Mesothelial cell of epicardium (in vitro differentiated cells): ENCODE data around the gene CDH13. TPM values are rescaled to one million over a fixed set of nuclear protein-coding genes. Genes with fewer than 3 reads are reported as not detected.

Experiments used
- DNase-seq, 2 experiments: peaks; one replicate each; pipeline ENCODE4 v3.0.0; 2021; ENCODE audit warnings: low spot score in 2 of 2; ENCODE audit not compliant: unreplicated experiment in 2 of 2
- H3K27ac Mint-ChIP-seq: 2 replicates; pipeline ENCODE4 v1.8.0; 2021; ENCODE audit warnings: mixed read lengths
- H3K27me3 Mint-ChIP-seq: 2 replicates; pipeline ENCODE4 v1.8.0; 2021; ENCODE audit warnings: low read depth, mixed read lengths
- H3K36me3 Mint-ChIP-seq: 2 replicates; pipeline ENCODE4 v1.8.0; 2021; ENCODE audit warnings: mixed read lengths
- H3K4me1 Mint-ChIP-seq: 2 replicates; pipeline ENCODE4 v1.8.0; 2021; ENCODE audit warnings: mixed read lengths
- H3K4me3 Mint-ChIP-seq: 2 replicates; pipeline ENCODE4 v1.8.0; 2021; ENCODE audit warnings: mild to moderate bottlenecking, moderate library complexity, mixed read lengths
- H3K9me3 Mint-ChIP-seq: 2 replicates; pipeline ENCODE4 v1.8.0; 2021; ENCODE audit warnings: mixed read lengths
- total RNA-seq: library from RNA; stranded (reverse); gene quantifications from 3 replicates; pipeline ENCODE4 v1.2.1, GENCODE V29; 2021
- TF ChIP-seq, protein P1 (sequence below): fragments of 200-600 bp; sonication (generic); IDR thresholded peaks from one replicate; pipeline ENCODE4 v1.5.0; 2021; ENCODE audit warnings: antibody characterized with exemption; ENCODE audit not compliant: unreplicated experiment

The CDH13 gene
- total RNA-seq, 1 donor from 2014 or later, result 0.80 TPM

DNA sequence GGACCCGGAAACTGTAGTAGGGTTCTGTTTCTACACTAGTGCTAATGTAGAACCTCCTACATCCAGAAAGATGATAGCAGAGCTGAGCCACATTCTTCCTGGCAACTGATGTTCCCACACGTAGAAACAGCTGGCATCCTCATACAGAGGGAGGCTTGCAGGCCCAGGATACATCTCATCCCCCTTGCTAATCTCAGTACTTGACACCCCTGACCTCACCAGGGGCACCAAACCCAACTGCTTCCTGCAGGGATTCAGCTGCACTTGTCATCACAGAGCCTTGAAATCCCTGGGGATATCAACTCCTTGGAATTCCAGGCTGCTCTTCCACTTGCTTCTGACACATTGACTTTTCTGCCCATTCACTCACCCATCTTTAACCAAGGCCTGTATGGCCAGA is 1105.8 kb downstream of the CDH13 start:
- Mint-ChIP-seq H3K4me1 (no peaks in the 10 kb centered on the region), H3K4me3 (no peak overlapping the region), H3K27me3 (no peaks in the 10 kb centered on the region), H3K36me3 (no peaks in the 10 kb centered on the region), H3K9me3 (peaks cover 21% of the 10 kb centered on the region), H3K27ac (no peak overlapping the region)
- DNase-seq, result no peak
- TF ChIP-seq, protein P1, sequence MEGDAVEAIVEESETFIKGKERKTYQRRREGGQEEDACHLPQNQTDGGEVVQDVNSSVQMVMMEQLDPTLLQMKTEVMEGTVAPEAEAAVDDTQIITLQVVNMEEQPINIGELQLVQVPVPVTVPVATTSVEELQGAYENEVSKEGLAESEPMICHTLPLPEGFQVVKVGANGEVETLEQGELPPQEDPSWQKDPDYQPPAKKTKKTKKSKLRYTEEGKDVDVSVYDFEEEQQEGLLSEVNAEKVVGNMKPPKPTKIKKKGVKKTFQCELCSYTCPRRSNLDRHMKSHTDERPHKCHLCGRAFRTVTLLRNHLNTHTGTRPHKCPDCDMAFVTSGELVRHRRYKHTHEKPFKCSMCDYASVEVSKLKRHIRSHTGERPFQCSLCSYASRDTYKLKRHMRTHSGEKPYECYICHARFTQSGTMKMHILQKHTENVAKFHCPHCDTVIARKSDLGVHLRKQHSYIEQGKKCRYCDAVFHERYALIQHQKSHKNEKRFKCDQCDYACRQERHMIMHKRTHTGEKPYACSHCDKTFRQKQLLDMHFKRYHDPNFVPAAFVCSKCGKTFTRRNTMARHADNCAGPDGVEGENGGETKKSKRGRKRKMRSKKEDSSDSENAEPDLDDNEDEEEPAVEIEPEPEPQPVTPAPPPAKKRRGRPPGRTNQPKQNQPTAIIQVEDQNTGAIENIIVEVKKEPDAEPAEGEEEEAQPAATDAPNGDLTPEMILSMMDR, result no peak

DNA sequence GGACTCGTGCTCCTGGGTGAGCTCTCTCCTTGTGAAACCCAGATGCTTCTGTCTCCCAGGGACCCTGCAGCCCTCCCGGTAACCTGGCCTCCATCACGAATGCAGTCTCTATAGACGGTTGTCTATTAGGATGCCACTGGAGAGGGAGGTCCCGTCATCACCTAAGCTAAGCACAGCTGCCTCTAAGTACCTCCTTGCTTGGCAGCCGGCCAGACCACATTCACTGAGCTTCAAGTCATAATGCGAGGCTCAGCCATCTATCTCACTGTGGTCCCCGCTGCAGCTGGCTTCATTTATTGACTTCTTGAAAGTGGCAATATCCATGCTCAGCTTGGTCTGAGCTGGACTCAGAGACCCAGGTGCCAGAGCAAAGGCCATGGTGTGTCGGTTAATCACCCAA is 1106.5 kb downstream of the CDH13 start:
- Mint-ChIP-seq H3K4me1 (no peaks in the 10 kb centered on the region), H3K9me3 (peaks cover 21% of the 10 kb centered on the region), H3K36me3 (no peaks in the 10 kb centered on the region), H3K4me3 (no peak overlapping the region), H3K27me3 (no peaks in the 10 kb centered on the region), H3K27ac (no peak overlapping the region)
- DNase-seq, result no peak
- TF ChIP-seq, protein P1, result no peak

DNA sequence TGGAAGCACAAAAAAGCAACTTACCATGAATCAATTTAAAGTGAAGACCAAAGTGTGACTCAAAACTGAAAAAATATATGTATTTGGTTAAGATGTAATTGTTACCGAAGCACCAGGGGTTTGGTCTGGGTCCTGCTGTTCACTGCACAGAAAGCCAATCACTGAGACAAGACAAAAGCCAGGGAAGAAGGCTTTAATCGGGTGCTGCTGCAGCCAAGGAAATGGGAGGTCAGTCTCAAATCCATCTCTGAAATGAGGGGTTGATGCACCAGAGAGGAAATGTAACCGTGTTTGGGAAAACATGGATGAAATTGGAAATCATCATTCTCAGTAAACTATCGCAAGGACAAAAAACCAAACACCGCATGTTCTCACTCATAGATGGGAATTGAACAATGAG is 1107.4 kb downstream of the CDH13 start:
- DNase-seq, result no peak
- H3K27me3 Mint-ChIP-seq, result no peaks in the 10 kb centered on the region
- H3K36me3 Mint-ChIP-seq, result no peaks in the 10 kb centered on the region
- no peak overlapping the region for H3K27ac Mint-ChIP-seq
- H3K9me3 Mint-ChIP-seq, result peaks cover 21% of the 10 kb centered on the region
- no peak overlapping the region for H3K4me3 Mint-ChIP-seq
- TF ChIP-seq, protein P1, result no peak
- H3K4me1 Mint-ChIP-seq, result no peaks in the 10 kb centered on the region

DNA sequence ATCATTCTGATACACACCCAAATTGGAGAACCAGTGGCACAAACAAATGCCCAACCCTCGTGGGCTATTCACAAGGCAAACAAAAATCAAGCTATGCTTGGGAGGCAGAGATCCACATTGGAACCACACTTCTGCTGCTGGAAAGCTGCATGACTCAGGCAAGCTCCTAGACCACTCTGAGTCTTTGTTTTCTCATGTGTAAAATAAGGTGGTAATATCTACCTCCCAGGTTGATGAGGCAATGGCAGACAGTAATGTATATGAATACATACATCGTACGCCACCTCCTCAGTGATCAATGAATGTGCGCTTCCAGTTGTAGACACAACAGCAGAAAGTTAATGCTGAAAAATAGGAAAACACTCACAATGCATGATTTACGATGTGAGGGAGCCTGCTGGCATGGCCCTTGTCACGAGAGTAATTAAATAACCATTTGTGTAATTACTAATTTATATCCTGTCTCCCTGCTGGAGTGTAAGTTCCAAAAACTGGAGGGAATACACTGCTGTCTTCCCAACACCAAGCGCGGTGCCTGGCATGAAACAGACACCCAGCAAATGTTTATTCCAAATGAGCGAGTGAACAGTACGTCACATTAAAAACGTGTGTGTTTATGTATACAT is 1111.1 kb downstream of the CDH13 start:
- H3K27me3 Mint-ChIP-seq, result no peaks in the 10 kb centered on the region
- DNase-seq, result no peak
- no peaks in the 10 kb centered on the region for H3K36me3 Mint-ChIP-seq
- H3K4me3 Mint-ChIP-seq, result no peak overlapping the region
- TF ChIP-seq, protein P1, result no peak
- peaks cover 15% of the 10 kb centered on the region for H3K9me3 Mint-ChIP-seq
- H3K4me1 Mint-ChIP-seq, result no peaks in the 10 kb centered on the region
- no peak overlapping the region for H3K27ac Mint-ChIP-seq

DNA sequence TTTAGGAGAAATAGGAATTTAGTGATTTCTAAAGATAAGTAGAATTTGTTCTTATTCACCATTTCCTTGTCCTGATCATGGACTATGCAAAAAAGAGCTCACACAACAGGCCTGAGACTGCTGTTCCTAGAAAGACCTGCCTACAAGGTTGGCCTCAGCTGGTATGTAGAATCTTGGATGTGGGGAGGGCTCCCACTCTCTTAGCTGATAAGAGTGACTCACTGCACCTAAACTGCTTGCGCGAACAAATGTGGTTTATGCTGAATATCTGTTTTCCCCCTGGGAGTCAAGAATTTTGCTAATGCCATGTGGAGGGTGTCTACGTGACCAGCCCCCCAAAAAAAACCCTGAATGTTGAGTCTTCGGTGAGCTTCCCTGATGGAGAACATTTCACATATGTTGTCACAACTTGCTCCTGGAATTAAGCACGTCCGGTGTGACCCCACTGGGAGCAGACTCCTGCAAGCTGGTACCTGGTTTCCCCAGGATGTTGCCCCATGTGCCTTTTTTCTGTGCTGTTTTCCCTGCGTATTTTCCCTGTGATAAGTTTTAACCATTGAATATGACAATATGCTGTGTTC is 1112.2 kb downstream of the CDH13 start:
- Mint-ChIP-seq H3K36me3 (no peaks in the 10 kb centered on the region), H3K4me1 (no peaks in the 10 kb centered on the region), H3K27ac (no peak overlapping the region), H3K27me3 (no peaks in the 10 kb centered on the region), H3K9me3 (peaks cover 12% of the 10 kb centered on the region), H3K4me3 (no peak overlapping the region)
- DNase-seq, result no peak
- TF ChIP-seq, protein P1, result no peak
